ENCODE results near the gene ITGA5. TPM values are rescaled to one million over a fixed set of nuclear protein-coding genes. Genes with fewer than 3 reads are reported as not detected.

ITGA5 gene
- total RNA-seq, 1 donor from 2014 or later, result 53.5 TPM

DNA sequence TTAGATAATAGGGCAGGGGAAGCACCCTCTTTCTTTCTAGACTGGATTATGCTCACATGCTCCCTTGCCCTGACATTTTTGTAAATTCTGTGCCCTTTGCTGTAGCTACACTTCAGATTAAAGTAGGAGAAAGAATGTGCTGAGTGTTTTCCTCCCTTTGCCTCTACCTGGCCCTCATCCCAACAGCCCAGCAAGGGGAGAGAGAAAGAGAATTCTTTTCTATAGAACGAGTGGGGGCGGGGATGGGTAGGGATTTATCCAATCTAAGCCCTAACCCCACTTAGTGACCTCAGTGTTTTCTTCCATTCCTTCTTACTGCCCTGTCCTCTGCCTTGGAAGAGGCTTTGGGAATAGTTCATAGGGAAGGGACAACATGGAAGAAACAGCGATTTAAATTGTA lies 68.3 kb downstream of the ITGA5 start:
- no peak for ATAC-seq
- intact Hi-C loops (cut with DNase I), result no loop called here
- DNase-seq (ENCODE audit: missing footprints), result no peak

DNA sequence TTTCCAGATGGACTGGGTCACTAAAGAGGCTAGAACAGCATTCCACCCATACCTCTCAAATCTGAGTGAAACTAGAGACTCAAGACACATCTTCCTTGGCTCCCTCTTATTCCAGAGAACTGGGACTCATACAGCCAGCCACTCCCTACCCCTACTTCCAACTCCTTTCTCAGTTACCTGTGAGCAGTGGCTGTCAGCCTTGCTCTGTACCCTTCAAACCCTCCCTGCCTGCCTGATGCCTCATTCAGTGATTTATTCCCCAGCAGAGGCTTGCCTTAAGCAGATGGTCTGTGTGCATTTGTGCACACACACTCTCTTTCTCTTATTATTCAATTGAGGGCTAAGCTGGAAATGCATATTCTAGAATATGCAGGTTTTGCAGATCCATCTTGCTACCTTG lies 69.4 kb downstream of the ITGA5 start:
- intact Hi-C loops (cut with DNase I), result no loop called here
- DNase-seq (ENCODE audit: missing footprints) (no peak), ATAC-seq (no peak)

DNA sequence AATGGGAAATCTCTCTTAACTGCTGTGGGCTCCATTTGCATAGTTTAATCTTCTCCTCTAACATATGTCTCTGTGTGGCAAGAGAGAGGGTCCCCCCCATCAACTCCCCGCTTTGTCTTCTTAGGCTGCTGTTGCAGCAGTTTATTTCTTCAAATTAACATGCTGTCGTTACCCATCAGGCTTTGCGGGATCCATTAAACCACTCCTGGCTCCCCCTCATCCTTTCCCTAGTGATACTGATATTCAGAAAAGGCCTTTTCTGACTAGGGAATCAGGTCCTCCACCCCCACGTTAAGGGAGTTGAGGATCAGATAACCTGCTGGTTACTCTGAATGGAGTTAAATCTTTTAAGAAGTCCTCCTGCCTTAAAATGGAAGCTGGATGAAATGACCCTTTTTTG lies 70.0 kb downstream of the ITGA5 start:
- DNase-seq (ENCODE audit: missing footprints) (no peak), ATAC-seq (no peak)
- intact Hi-C loops (cut with DNase I), result no loop called here

Other genes with a start within 250 kb of the ITGA5 start
- 17.6 TPM for gene SMUG1, start 230.3 kb downstream of the ITGA5 start, total RNA-seq
- gene CBX5, start 139.1 kb downstream of the ITGA5 start, total RNA-seq, result 43.0 TPM
- 371 TPM for gene HNRNPA1, start 138.5 kb downstream of the ITGA5 start, total RNA-seq
- 1.1 TPM for gene NFE2, start 118.3 kb downstream of the ITGA5 start, total RNA-seq
- 130 TPM for gene COPZ1, start 94.1 kb downstream of the ITGA5 start, total RNA-seq
- gene GPR84, start 54.8 kb downstream of the ITGA5 start, total RNA-seq, result 0.22 TPM
- 11.6 TPM for gene ZNF385A, start 34.5 kb downstream of the ITGA5 start, total RNA-seq
- gene GTSF1, start 54.3 kb upstream of the ITGA5 start, total RNA-seq, result 0.38 TPM
- gene NCKAP1L, start 78.5 kb upstream of the ITGA5 start, total RNA-seq, result 10.7 TPM
- gene PDE1B, start 130.3 kb upstream of the ITGA5 start, total RNA-seq, result 2.7 TPM
- gene PPP1R1A, start 169.4 kb upstream of the ITGA5 start, total RNA-seq, result 239 TPM
- gene LACRT, start 215.6 kb upstream of the ITGA5 start, total RNA-seq, result not detected
- gene DCD, start 229.1 kb upstream of the ITGA5 start, total RNA-seq, result not detected

Data from Right ventricle myocardium inferior (tissue), 1 donor.